GM12878 (cell line): Measurements from ENCODE around the gene UBE2C.

Experiments
- RCOR1 ChIP-seq: conservative IDR thresholded peaks from 2 replicates; pipeline ENCODE4 v1.6.1; 2012; ENCODE audit warnings: low read depth, low read length, improper control_type of control experiment
- ZZZ3 ChIP-seq: IDR thresholded peaks from 2 replicates; pipeline ENCODE4 v1.6.1; 2011; ENCODE audit warnings: low read depth; ENCODE audit not compliant: control insufficient read depth, insufficient read length

GRCh38 chr20:45866454-45866853 is 54.0 kb downstream of the UBE2C start:
- no peak for TF ChIP-seq RCOR1
- no peak for TF ChIP-seq ZZZ3
